Measurements from ENCODE around the gene FAM131C.

The FAM131C gene

DNA sequence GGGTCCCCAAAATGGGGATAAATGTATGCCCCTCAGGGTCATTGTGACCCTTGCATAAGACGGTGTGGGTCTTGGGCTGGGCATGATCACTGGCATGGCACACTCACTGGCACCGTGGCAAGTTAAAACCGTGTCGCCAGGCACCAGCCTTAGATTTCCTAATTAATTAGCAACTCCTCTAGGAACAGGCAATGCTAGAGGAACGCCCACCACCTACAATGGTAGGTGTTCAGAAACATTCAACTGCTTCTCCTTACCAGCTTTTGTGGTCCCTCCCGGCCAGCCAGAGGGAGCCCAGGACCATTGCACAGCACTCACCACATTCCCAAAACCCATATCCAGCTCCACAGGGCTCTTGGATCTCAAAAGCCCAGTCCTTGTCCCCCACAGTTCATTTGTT lies 46.1 kb upstream of the FAM131C start:
- in situ Hi-C loops (cut with HindIII; ENCODE audit: low sequenced_read_pairs): no loop called here
- TF ChIP-seq, protein P1, sequence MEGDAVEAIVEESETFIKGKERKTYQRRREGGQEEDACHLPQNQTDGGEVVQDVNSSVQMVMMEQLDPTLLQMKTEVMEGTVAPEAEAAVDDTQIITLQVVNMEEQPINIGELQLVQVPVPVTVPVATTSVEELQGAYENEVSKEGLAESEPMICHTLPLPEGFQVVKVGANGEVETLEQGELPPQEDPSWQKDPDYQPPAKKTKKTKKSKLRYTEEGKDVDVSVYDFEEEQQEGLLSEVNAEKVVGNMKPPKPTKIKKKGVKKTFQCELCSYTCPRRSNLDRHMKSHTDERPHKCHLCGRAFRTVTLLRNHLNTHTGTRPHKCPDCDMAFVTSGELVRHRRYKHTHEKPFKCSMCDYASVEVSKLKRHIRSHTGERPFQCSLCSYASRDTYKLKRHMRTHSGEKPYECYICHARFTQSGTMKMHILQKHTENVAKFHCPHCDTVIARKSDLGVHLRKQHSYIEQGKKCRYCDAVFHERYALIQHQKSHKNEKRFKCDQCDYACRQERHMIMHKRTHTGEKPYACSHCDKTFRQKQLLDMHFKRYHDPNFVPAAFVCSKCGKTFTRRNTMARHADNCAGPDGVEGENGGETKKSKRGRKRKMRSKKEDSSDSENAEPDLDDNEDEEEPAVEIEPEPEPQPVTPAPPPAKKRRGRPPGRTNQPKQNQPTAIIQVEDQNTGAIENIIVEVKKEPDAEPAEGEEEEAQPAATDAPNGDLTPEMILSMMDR (IDR thresholded peaks at IDR 0.05; ENCODE audit: low read depth, low read length): no peak
- H3K4me3 ChIP-seq (ENCODE audit: low read depth, low read length): no peak overlapping the region
- DNase-seq (ENCODE audit: low read depth, low spot score): no peak

DNA sequence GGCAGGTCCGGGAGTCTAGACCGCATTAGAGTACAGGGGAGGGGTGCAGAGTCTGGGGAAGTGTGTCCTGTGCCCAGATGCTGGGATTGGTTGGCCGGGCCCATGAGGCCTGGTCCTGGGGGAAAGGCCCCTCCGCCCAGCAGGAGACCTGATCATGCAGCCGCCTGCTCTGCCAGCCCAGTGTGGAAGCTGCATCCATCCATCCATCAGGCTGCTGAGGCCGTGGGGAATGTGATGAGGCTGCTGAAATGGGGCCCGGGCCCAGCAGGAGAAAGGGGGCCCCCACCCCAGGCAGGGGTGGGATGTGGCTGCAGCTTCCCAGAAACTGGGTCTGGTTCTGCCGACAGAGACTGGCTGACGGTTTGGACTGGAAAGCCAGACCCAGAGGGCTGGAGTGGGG lies 45.3 kb upstream of the FAM131C start:
- H3K4me3 ChIP-seq (ENCODE audit: low read depth, low read length): no peak overlapping the region
- TF ChIP-seq, protein P1 (IDR thresholded peaks at IDR 0.05; ENCODE audit: low read depth, low read length): no peak
- in situ Hi-C loops (cut with HindIII; ENCODE audit: low sequenced_read_pairs): no loop called here
- no peak for DNase-seq (ENCODE audit: low read depth, low spot score)

DNA sequence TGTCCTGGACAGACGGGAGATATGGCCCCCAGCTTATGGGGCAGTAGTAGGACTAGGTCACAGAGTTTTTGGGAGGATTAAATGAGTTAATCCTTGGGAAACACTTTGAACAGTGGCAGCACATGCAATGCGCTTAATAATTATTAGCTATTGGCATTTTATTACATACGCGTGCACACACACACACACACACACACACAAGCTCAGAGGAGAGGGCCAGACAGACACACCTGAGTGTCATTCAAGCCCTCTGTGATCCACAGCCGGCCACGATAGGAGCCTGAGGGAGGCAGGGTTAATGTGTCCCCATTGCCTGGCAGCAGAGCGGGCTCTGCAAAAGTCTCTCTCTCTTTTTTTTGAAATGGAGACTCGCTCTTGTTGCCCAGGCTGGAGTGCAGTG lies 44.5 kb upstream of the FAM131C start:
- DNase-seq (ENCODE audit: low read depth, low spot score): no peak
- TF ChIP-seq, protein P1 (IDR thresholded peaks at IDR 0.05; ENCODE audit: low read depth, low read length): no peak
- no peak overlapping the region for H3K4me3 ChIP-seq (ENCODE audit: low read depth, low read length)
- in situ Hi-C loops (cut with HindIII; ENCODE audit: low sequenced_read_pairs): no loop called here

DNA sequence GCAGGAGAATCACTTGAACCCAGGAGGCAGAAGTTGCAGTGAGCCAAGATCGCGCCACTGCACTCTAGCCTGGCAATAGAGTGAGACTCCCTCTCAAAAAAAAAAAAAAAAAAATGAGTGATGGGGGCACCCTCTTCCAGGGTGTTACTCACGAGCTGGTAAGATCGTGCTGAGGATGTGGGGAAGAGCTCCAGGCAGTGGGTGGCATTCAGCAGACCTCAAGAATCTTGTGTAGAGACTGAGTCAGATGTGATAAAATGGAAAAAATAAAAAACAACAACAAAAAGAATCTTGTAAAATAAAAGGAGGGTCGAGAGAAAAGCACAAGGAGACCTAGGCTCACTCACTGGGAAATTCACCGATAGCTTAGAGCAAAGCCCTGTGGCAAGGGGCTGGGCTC lies 43.9 kb upstream of the FAM131C start:
- DNase-seq (ENCODE audit: low read depth, low spot score): no peak
- in situ Hi-C loops (cut with HindIII; ENCODE audit: low sequenced_read_pairs): no loop called here
- TF ChIP-seq, protein P1 (IDR thresholded peaks at IDR 0.05; ENCODE audit: low read depth, low read length): no peak
- H3K4me3 ChIP-seq (ENCODE audit: low read depth, low read length): no peak overlapping the region

DNA sequence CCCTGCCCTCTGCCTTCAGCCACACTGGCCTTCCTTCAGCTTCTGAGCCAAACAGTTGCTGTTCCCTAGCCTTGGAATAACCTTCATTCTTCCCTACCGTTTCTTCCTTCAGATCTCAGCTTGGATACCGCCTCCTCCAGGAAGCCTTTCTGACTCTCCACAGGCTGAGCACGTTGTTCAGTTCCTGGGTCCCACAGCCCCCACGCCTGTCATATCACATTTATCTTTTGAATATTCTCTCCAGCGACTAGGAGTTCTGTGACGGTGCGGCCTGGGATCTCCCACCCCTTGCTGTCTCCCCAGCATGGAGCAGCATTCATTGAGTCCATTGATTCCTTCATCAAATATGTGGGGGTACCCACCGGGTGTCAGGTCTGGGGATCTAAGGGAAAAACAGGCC lies 43.2 kb upstream of the FAM131C start:
- TF ChIP-seq, protein P1 (IDR thresholded peaks at IDR 0.05; ENCODE audit: low read depth, low read length): no peak

DNA sequence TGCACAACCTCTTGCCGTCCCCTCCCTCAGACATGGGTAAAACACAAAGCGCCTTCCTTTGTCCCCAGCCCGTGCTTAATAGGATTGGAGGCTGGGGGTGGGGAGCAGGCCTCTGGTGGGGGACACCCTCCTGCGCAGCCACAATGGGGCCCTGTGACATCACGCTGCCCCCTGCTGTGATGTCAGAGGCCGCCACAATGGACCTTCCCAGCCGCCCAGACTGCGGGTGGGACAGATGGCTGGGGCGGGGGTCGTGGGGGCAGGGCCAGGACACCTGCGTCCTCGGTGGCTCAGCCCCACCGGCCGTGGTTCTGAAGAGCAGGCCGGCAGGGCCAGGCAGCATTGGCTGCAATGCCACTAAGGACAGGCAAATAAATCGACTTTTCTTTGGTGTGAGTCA lies 42.6 kb upstream of the FAM131C start:
- in situ Hi-C loops (cut with HindIII; ENCODE audit: low sequenced_read_pairs): no loop called here
- TF ChIP-seq, protein P1 (IDR thresholded peaks at IDR 0.05; ENCODE audit: low read depth, low read length): no peak
- no peak overlapping the region for H3K4me3 ChIP-seq (ENCODE audit: low read depth, low read length)
- DNase-seq (ENCODE audit: low read depth, low spot score): no peak

More for the DNA sequence above, 43.2 kb upstream of the FAM131C start:
- H3K4me3 ChIP-seq (ENCODE audit: low read depth, low read length): no peak overlapping the region
- in situ Hi-C loops (cut with HindIII; ENCODE audit: low sequenced_read_pairs): no loop called here
- no peak for DNase-seq (ENCODE audit: low read depth, low spot score)

DNA sequence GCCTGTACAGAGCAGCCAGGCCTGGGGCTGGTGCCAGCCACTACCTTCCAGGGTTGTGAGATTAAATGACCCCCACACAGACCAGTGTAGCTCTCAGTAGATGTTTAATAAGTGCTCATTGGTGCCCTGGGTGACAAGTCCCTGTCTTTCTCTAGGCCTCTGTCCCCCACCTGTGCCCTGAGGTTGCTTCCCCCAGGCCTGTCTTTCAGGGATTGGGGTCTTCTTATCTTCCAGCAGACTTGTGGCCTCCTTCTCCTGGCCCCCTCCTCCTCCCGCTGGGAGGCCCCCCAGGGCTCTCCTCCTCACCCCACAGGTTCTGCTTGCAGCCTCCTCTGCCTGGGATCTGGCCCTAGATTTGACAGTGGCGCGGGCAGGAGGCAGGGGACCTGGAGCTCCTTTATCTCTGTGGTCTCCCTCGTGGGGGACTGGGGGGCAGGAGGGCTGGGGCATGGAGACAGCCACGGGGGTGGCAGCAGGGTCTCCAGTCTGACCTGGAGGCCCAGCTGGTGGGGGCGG lies 42.1 kb upstream of the FAM131C start:
- no peak for DNase-seq (ENCODE audit: low read depth, low spot score)
- TF ChIP-seq, protein P1 (IDR thresholded peaks at IDR 0.05; ENCODE audit: low read depth, low read length): no peak
- H3K4me3 ChIP-seq (ENCODE audit: low read depth, low read length): no peak overlapping the region
- in situ Hi-C loops (cut with HindIII; ENCODE audit: low sequenced_read_pairs): no loop called here

Measured in astrocyte of the spinal cord (primary cell).